Skin epidermis (tissue), 12 donors: ENCODE measurements around the gene PXMP2.
A peak's percentile ranks its signal among the peaks of the same experiment; 100 is the strongest.
"Not testable (repeated sequence)": the region's sequence is repeated elsewhere in the genome, so short reads cannot be mapped to it uniquely, and the experiment has no call there.

Experiments used
- H3K27ac ChIP-seq, 21 experiments: fragments of 200-600 bp; sonication (generic) in 11 of 21; one replicate each; pipeline ENCODE4 v1.5.0; 2020; ENCODE audit warnings: mild to moderate bottlenecking in 3 of 21, inconsistent platforms in 2 of 21, moderate library complexity in 2 of 21
- H3K4me3 ChIP-seq, 7 experiments: fragments of 200-600 bp; sonication (generic) in 2 of 7; one replicate each; pipeline ENCODE4 v1.5.0; 2020; ENCODE audit warnings: inconsistent platforms in 2 of 7, mild to moderate bottlenecking in 2 of 7, moderate library complexity in 1 of 7

PXMP2 gene

GRCh38 chr12:132689227-132689626 is 1.8 kb downstream of the PXMP2 start:
- Histone ChIP-seq H3K4me3 (no peak overlapping the region), H3K27ac (no peak overlapping the region)

- no peak overlapping the region for H3K27ac ChIP-seq
- no peak overlapping the region for H3K4me3 ChIP-seq
Measured at GRCh38 chr12:132690112-132690511, 2.7 kb downstream of the PXMP2 start.

GRCh38 chr12:132692030-132692429 is 4.6 kb downstream of the PXMP2 start:
- not testable (repeated sequence) for H3K27ac ChIP-seq

GRCh38 chr12:132694888-132695287 is 7.5 kb downstream of the PXMP2 start:
- H3K27ac ChIP-seq, H3K4me3 ChIP-seq: not testable (repeated sequence)

More at GRCh38 chr12:132692030-132692429, 4.6 kb downstream of the PXMP2 start:
- not testable (repeated sequence) for H3K4me3 ChIP-seq

- Histone ChIP-seq H3K27ac (peak overlapping the region in 1 of 21 experiments; percentile 25), H3K4me3 (no peak overlapping the region)
Measured at GRCh38 chr12:132695431-132695830, 8.0 kb downstream of the PXMP2 start.

- Histone ChIP-seq H3K4me3 (no peak overlapping the region), H3K27ac (peak overlapping the region in 1 of 21 experiments; percentile 47)
Measured at GRCh38 chr12:132698341-132698740, 11.0 kb downstream of the PXMP2 start.

- Histone ChIP-seq H3K4me3 (no peak overlapping the region), H3K27ac (peak overlapping the region in 1 of 21 experiments; percentile 23)
Measured at GRCh38 chr12:132700212-132700822, 12.9 kb downstream of the PXMP2 start.

- H3K4me3 ChIP-seq: no peak overlapping the region
- no peak overlapping the region for H3K27ac ChIP-seq
Measured at GRCh38 chr12:132702640-132703039, 15.3 kb downstream of the PXMP2 start.

- Histone ChIP-seq H3K4me3 (no peak overlapping the region), H3K27ac (no peak overlapping the region)
Measured at GRCh38 chr12:132703641-132704040, 16.3 kb downstream of the PXMP2 start.

GRCh38 chr12:132707241-132707640 is 19.9 kb downstream of the PXMP2 start:
- H3K27ac ChIP-seq: no peak overlapping the region
- H3K4me3 ChIP-seq: no peak overlapping the region

- Histone ChIP-seq H3K27ac (no peak overlapping the region), H3K4me3 (no peak overlapping the region)
Measured at GRCh38 chr12:132708150-132708549, 20.8 kb downstream of the PXMP2 start.

GRCh38 chr12:132710043-132710404 is 22.6 kb downstream of the PXMP2 start:
- Histone ChIP-seq H3K4me3 (peak overlapping the region; percentile 66 to 95 (median 86)), H3K27ac (peak overlapping the region in 20 of 21 experiments; percentile 69 to 92 (median 87))

GRCh38 chr12:132710405-132711079 is 23.2 kb downstream of the PXMP2 start, which contains the start of gene PGAM5:
Gene PGAM5 (plus strand): TSS chr12:132710842. CDS start chr12:132710877, 35 bp downstream.
- Histone ChIP-seq H3K27ac (peak within 1 kb of the TSS in 20 of 21 experiments; percentile 69 to 92 (median 87)), H3K4me3 (peak within 1 kb of the TSS; percentile 66 to 95 (median 86))

GRCh38 chr12:132711080-132711843 is 23.9 kb downstream of the PXMP2 start:
- peak overlapping the region; percentile 66 to 95 (median 86) for H3K4me3 ChIP-seq
- H3K27ac ChIP-seq: peak overlapping the region in 20 of 21 experiments; percentile 5 to 92 (median 84)

- peak overlapping the region in 8 of 21 experiments; percentile 5 to 66 (median 44) for H3K27ac ChIP-seq
- H3K4me3 ChIP-seq: no peak overlapping the region
Measured at GRCh38 chr12:132713123-132713522, 25.7 kb downstream of the PXMP2 start.

GRCh38 chr12:132715874-132716273 is 28.5 kb downstream of the PXMP2 start:
- H3K27ac ChIP-seq: no peak overlapping the region
- no peak overlapping the region for H3K4me3 ChIP-seq

- H3K27ac ChIP-seq: no peak overlapping the region
- no peak overlapping the region for H3K4me3 ChIP-seq
Measured at GRCh38 chr12:132716356-132716755, 29.0 kb downstream of the PXMP2 start.

GRCh38 chr12:132717011-132717410 is 29.6 kb downstream of the PXMP2 start:
- H3K4me3 ChIP-seq: no peak overlapping the region
- H3K27ac ChIP-seq: no peak overlapping the region

GRCh38 chr12:132717531-132718387 is 30.4 kb downstream of the PXMP2 start:
- Histone ChIP-seq H3K4me3 (no peak overlapping the region), H3K27ac (no peak overlapping the region)

- no peak overlapping the region for H3K4me3 ChIP-seq
Measured at GRCh38 chr12:132718644-132719043, 31.3 kb downstream of the PXMP2 start.

More at GRCh38 chr12:132718644-132719043, 31.3 kb downstream of the PXMP2 start:
- no peak overlapping the region for H3K27ac ChIP-seq
